NCI-H226 (cell line): ENCODE results near the gene ZBTB21.
"Not testable (repeated sequence)": the region's sequence is repeated elsewhere in the genome, so short reads cannot be mapped to it uniquely, and the experiment has no call there.

Experiments
- DNase-seq: peaks from one replicate; pipeline ENCODE4 v3.0.0-alpha.2; 2015

ZBTB21 gene

GRCh38 chr21:42017022-42017421 is 6.9 kb upstream of the ZBTB21 start:
- DNase-seq, result no peak

DNA sequence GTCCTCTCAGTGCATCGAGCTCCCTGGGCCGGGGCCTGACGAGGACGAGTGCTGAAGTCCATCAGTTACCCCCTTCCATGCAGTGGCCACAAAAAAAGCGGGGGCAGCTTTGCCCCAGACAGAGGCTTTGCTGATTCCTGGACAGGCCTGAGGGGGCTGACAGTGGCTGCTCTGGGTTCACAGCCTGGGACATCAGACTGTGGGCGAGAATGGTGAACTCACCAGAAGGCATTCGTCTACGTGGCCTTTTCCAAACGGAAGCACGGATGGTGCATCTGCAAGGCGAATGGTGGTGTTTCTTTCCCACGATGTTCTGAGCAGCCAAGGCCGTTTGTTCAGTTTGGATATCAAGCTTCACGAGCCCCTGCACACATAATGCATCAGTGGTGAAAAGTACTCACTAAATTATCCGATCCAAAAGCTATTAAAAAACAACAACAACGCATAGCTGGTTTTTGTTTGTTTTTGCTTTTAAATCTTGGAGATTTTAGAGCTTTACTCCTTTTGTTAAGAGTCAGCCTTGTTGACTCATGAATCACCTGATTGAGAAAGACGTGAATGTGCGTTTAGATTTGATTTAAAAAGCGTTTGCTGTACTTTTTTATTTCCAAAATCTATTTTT is 6.3 kb upstream of the ZBTB21 start:
- DNase-seq, result no peak

DNA sequence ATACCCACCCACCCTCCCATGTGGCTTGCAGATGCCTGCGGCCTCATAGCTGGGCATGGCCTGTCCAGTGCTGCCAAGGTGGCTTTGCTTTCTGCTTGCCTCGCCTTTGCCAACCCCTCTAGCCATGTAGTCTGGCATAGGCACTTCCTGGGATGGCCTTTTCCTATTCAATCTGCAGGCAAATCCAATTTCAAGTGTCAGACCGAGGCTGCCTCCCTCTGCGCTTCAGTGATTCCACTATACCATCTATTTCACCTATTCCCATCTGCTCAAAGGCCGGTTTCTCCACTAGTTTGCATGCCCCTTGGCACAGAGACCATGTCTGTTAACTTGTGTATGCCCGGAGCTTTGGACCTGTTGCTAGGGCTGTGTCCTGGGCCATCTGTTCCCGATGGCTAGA is 3.8 kb upstream of the ZBTB21 start:
- DNase-seq, result no peak

DNA sequence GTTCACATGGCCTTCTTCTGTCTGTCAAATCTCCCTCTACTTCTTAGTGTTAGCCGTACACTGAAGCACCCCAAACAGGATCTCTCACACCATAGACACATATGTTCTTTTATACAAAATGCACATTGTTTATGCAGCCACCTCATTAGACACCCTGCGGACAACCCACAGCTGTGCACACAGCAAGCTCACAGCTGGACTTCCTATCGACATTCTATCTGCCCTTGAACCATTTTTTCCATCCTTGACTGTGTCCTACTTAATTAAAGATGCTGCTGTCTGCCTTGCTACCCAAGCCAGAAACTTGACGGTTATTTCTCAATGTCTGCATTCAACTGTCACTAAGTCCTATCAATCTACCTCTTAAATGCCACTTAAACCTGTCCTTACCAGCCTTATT is 3.2 kb upstream of the ZBTB21 start:
- no peak for DNase-seq

GRCh38 chr21:42012763-42013329 is 2.7 kb upstream of the ZBTB21 start:
- no peak for DNase-seq

- DNase-seq, result no peak
These were observed 2.2 kb upstream of the ZBTB21 start for GRCh38 chr21:42012344-42012743.

GRCh38 chr21:42010507-42011495 is 641 bp upstream of the ZBTB21 start:
- DNase-seq, result no peak

DNA sequence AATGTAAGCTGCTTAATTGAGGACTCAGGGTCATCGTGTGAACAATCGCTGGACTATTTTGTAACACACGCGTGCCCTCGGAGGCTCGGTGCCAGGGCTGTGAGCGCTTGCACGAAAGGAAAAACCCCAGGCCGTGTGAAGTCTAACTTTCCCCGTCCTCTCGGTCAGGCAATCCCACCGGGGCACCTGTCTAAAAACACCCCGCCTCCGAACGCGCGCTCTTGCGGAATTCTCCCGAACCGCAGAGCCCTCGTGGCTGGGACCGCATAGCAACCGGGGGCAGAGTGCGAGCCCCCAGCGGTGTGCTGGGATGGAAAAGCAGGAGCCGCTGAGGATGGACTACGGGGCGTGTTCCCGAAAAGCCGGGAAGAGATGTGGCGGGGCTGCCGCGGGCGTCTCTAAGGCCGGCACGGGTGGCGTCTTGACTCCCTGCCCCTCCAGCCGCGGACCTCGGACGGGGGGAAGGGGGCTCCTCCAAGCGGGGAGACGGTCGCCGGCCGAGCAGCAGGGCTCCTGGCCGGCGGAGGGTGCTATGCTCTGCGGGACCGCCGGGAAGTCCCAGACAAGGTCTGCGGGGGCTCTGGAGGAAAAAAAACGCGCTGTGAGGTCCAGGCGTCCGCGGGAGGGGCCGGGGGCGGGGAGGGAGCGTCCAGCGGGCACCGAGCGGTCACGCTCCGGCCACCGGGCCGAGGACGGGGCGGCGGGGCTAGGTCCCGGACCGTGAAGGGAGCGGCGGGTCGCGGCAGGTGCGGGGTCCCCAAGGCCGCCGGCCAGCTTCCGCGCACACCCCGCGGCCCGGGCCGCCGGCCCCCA is 936 bp downstream of the ZBTB21 start:
- DNase-seq, result peak; percentile 50

DNA sequence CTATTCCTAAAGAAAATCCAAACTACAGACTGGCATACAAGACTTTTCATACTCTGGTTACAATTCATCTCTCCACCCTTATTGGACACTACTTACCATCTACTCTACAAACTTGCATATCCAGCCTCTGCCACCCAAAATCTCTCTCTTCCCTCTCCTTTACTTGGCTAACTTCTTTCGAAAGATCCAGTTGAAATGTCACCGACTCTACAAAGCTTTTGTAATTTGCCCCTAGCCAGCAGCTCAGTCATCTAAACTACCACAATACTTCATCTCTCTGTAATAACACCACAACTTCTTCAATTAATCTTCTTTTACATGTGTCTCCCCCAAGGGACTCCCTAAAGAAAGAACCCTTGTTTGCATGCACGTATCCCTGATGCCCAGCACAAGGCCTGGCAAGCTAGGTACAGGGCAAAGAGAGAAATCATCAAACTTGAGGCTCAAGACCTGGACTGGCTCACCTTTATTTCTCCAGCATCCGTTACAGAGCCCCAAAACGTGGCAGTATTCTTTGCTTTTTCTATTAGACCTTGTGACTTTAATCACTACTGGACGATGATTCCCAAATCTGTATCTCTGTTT is 2.7 kb downstream of the ZBTB21 start:
- no peak for DNase-seq

DNA sequence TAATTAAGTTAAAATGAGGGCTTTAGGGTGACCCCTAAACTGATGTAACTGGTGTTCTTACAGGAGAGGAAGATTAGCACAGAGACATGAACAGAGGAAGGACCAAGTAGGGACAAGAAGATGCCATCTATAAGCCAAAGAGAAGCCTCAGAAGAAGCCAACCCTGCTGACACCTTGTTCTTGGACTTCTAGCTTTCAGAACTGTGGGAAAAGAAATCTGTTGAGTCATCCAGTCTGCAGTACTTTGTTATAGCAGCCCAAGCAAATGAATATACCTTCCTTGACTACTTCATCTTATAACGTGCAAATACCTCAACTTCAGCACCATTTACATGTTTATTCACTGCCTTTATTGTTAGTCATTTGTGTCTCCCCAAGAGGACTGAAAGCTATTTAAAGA is 3.4 kb downstream of the ZBTB21 start:
- no peak for DNase-seq

DNA sequence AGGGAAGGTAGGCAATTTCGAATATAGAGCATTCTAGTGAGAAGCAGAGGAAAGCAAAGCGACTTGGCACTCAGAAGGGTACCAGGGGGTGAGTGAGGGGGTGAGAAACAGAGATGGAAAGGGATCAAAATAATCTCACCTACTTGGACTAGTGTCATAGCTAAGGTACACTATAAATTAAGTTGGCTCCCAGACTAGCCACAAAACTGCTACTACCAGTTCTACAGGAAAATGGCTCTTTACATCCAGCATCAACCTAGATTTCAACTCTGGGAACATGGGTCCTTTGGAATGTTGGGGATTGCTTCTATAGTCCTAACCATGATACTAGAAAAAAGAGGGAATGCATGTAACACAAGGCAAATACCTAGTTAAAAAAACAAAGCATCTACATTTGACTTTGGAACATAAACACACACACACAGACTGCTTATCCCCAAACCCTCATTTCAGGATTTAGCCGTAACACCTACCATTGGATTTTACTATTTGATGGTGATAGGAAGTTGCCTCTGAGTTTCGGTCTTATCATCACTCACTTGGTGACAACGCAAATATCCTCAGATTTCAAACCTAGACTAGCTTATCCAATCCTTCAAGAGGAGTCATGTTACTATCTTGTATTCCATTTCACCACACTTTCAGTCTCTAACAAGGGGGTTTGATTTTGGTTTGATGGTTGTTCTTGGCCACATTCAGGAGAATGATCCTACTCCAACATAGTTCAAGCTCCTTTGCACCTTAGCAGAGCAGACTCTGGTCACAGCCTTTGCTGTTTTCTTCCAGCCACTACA is 5.6 kb downstream of the ZBTB21 start:
- DNase-seq, result no peak

DNA sequence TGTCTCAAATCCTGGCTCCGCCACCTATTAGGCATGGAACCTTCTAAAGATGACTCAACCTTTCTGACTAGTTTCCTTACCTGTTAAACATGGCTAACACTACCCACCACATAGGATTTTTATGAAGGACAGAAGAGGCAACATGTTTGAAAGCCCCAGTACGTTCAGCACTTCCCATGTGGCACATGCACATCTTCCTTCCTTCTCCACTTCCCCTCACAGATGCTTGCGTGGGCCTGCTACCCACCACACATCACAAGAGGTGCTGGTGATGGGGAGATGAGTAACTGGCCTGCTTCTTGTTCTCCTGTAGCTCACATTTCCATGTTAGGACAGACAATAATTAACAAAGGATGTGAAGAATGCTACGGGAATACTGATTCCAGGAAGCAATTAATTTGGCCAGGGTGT is 7.1 kb downstream of the ZBTB21 start:
- no peak for DNase-seq

DNA sequence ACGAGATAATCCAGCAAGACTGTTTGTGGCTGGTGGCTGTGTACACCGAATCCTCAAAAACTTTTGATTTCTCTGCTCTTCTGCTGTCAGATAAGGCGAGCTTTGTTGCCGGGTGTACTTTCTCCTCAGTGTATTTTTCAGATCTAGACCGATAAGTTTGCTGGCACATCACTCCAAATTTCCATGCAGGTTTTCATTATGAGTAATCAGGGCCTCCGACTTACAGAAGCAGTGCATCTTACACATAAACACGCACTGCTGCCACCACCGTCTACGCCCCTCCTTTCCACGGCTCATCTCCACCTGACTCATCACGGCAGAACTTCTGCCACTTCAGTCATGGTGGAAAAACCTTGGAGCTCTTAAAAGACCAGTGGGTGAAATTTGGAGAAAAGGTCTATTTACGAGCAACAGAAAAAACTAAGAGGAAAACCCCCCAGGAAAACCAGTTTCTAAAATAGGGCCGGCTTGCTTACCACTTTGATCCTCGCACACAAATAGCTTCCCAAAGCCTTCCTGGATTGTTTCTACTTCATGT is 7.7 kb downstream of the ZBTB21 start:
- DNase-seq, result peak; percentile 85

DNA sequence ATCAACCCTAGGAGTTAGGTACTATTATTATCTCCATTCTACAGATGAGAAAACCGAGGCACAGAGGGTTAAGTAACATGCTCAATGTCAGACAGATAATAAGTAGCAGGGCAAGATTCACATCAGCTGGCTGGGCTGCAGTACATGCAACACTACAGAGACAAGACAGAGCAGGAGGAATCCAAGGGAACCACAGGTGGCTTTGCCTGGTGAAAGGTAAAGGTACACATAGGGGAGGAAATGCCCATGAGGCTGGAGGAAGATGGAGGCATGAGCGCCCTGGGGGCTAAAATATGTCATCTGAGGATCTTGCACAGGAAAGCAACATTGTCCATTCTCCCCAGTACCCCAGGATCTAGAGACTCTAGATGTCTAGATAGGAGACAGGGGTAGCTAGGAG is 8.4 kb downstream of the ZBTB21 start:
- DNase-seq, result no peak

GRCh38 chr21:42000908-42001307 is 9.3 kb downstream of the ZBTB21 start:
- no peak for DNase-seq

DNA sequence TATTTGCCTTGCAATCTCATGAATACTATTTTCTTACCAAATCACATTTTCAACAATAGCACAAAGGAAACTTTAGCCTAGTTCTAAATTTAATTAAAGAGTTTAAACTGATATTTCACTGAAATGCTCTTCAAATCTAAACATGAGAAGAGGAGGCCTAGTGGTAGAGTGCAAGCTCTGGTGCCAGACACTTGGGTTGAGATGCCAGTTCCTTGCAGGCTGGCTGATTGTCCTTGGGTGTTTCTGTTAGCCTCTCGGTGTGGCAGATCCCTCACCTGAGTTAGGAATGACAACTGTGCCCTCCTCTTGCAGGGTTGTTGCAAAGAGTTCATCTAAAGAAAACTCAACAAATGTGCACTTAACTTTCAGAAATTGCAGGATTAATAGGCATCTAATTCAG is 12.5 kb downstream of the ZBTB21 start:
- DNase-seq, result no peak

DNA sequence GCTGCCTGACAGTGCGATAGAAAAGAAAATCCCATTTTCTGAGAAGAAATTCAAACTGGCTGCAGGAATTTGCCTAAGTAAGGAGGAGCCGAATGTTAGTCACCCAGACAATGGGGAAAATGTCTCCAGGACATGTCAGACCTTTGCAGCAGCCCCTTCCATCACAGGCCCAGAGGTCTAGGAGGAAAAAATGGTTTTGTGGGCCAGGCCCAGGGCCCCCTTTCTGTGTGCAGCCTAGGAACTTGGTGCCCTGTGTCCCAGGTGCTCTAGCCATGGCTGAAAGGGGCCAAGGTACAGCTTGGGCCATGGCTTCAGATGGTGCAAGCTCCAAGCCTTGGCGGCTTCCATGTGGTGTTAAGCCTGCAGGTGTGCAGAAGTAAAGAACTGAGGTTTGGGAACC is 14.6 kb downstream of the ZBTB21 start:
- no peak for DNase-seq

DNA sequence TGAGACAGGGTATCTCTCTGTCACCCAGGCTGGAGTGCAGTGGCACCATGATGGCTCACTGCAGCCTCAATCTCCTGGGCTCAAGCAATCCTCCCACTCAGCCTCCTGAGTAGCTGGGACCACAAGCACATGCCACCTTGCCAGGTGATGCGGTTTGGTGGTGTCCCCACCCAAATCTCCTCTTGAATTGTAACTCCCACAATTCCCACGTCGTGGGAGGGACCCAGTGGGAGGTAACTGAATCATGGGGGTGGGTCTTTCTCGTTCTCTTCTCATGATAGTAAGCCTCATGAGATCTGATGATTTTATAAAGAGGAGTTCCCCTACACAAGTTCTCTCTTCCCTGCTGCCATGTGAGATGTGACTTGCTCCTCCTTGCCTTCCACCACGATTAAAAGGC is 15.5 kb downstream of the ZBTB21 start:
- DNase-seq, result not testable (repeated sequence)

GRCh38 chr21:41993744-41994143 is 16.4 kb downstream of the ZBTB21 start:
- no peak for DNase-seq

- DNase-seq, result no peak
These were observed 17.6 kb downstream of the ZBTB21 start for GRCh38 chr21:41992576-41992975.

- DNase-seq, result no peak
These were observed 18.5 kb downstream of the ZBTB21 start for GRCh38 chr21:41991659-41992058.

- DNase-seq, result no peak
These were observed 20.5 kb downstream of the ZBTB21 start for GRCh38 chr21:41989698-41990097.
